Measurements from ENCODE around the gene MCF2L2.

Gene MCF2L2

DNA sequence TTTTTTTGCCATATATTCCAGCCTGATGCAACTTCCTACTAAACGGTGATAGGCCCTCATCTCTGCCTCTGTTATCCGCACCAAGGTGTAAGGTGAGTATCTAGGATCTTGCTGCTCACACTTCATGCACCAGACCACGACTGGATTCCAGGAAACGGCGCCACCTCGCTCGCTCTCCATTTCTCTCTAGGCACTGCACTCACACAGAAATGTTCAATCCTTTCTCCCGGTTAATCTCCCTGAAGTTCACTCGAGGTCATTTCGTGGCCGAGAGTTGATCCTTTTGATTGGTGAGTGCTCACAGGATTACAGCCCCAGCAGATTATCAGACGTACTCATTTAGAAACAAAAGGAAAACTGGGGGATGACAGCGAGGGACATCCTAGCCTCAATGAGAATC, 28.1 kb downstream of the MCF2L2 start:
- in situ Hi-C loops (cut with MboI; ENCODE audit: low sequenced_read_pairs), result no loop called here

DNA sequence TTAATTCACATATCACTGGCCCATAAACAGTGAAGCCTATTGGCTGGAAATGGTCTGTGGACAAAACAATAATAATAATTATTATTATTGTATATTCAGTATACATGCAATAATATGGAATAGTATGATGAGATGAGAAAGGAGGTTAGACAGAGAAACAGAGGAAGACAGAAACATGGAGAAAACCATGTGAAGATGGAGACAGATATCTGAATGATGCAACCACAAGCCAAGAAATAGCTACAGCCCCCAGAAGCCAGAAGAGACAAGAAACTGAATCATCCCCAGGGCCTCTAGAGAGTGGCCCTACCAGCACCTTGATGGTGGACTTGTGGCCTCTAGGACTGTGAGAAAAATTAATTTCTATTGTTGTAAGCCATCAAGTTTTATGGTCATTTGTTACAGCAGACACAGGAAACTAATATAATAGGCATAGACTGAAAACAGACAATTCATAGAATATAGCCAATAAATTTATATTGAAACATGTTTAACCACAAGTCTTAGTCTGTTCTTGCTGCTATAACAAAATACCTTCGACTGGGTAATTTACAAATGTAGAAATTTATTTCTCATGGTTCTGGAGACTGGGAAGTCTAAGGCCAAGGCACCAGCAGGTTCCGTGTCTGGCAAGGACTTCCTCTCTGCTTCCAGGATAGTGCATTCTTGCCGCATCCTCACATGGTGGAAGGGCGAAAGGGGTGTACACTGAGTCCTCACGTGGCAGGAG, 31.6 kb downstream of the MCF2L2 start:
- in situ Hi-C loops (cut with MboI; ENCODE audit: low sequenced_read_pairs), result loop anchor here (25.0 kb wide), 1 partner anchor 685 kb away; no protein-coding TSS in a partner anchor

DNA sequence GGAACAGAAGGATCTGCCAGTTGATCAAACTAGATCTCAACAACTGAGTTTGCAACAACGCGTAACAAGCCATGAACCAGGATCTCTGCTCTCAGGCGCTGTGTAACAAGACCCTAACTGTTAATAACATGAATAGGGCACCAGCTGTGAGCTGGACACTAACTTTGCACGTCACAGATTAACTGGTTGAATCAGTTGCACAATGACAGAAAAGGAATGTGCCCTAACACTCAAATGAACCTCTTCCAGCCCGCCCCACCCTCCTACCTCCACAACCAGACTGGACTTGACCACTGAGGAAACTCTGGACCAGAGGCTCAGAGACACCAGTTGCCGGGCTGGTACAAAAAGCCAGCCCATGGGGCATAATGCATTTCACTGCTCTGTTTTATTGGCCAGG, 34.3 kb downstream of the MCF2L2 start:
- in situ Hi-C loops (cut with MboI; ENCODE audit: low sequenced_read_pairs), result loop anchor here (25.0 kb wide), 1 partner anchor 682 kb away; no protein-coding TSS in a partner anchor

DNA sequence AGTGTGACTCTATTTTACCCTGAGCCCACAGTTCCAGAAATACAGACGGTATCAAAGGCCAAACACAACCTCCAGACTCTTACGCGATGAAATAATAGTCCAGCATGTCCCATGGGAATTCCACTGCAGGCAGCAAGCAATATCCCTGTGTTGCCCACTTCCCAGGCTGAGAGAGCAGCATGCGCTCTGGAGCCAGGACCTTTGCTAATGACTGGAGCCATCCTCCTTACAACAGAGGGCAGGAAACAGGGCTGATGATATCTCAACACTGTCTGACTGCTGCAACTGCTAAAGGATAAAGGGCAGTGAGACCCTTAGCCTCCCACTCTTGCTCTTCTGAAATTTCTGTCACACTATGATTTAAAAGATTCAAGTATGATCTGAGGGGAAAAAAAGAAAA, 34.8 kb downstream of the MCF2L2 start:
- in situ Hi-C loops (cut with MboI; ENCODE audit: low sequenced_read_pairs), result loop anchor here (25.0 kb wide), 1 partner anchor 681 kb away; no protein-coding TSS in a partner anchor

DNA sequence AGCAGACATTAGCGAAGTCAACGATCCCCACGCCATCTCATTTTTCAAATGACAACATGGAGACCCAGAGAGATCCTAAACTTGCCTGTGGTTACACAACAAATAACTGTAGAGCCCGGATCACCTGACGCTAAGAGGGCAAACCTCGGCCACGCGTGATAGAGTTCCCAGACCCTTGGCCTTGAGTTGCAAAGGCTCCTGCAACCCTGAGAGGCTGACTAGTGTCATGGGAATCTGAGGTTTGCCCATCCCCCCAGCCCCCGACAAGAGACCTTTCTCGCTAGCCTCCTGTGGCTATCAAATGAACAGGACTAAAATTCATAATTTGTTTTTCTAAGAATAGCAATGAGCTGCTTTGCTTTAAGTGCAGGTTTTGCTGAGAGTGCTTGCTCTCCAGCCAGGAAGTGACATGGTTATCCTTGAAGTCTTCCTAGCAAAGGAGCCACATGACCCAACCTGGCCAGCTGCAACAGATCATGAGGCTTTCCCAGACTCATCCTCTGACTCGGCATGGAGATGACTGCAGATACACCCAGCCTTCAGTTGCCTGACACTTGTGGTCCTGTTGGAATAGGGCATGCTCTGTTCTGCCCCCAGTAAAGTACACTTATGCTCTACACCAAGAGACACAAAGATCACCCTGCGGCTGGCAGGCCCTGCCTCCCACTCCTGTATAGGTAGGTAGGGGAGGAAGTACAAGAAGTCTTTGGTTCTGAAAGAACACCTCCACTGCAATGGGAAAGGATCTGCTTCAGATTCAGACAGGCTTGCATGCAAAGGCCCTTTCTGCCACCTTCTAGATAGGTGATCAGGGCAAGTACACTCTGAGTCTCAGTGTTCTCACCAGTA, 36.0 kb downstream of the MCF2L2 start:
- in situ Hi-C loops (cut with MboI; ENCODE audit: low sequenced_read_pairs), result loop anchor here (25.0 kb wide), 1 partner anchor 680 kb away; no protein-coding TSS in a partner anchor

DNA sequence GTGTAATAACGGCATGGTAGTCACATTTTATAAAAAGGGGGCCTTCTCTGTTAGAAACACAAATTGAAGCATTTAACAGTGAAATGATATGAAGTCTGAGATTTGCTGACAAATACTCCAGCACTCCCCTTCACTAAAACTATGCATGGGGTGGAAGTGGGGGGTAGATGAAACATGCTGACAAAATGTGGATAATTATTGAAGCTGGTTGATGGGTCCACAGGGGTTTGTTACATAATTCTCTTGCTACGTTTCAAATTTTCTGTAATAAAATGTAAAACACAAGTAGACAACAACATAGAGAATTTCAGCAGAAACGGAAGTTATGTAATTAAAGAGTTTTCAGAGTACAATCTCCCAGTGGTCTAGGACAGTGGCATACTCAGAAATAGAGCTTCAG, 37.0 kb downstream of the MCF2L2 start:
- in situ Hi-C loops (cut with MboI; ENCODE audit: low sequenced_read_pairs), result loop anchor here (25.0 kb wide), 1 partner anchor 679 kb away; no protein-coding TSS in a partner anchor

DNA sequence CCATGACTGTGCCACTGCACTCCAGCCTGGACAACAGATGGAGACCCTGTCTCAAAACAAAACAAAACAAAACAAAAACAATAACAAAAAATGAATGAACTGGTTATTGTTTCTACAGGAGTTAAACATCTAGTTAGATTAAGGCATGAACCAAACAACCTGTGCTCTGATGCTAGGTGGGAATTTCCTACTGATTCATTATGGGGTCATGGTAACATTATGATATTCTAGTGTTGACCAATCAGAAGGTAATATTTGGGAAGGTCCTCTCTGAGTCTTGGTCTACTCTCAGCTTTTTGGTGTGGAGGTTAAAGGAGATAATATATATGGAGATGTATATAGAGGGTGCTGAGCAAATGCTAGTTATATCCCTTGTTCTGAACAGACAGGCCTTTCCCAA, 37.6 kb downstream of the MCF2L2 start:
- in situ Hi-C loops (cut with MboI; ENCODE audit: low sequenced_read_pairs), result loop anchor here (25.0 kb wide), 1 partner anchor 679 kb away; no protein-coding TSS in a partner anchor

DNA sequence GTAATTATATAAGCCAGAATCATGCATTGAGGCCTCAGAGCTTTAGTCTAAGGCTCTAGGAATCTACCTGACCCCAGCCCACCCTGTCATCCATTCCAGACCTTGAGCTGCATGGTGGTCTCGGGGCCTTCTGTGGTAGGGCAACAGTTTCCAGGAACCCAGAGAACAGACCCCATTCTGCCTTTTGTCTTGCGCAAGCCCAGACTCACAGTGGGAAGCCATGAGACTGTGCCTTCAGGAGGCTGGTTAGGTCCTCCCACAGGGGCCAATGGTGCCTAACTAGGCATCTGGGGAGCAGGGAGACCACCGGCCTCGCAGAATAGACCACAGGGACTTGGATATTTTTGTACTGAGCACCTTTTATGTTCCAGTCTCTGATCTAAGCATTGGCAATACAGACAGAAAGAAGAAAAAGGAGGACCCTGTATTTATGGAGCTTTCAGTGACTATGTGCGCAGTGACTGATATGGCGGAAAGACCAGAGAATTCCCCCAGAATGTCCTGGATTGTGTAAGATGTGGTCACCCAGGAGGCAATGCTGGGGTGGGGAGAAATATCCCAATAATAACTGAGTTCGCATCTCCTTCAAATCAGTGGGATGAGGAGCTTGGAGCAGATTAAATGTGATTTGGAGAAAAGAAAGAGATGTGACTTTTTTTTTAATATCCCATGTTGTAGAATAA, 40.1 kb downstream of the MCF2L2 start:
- in situ Hi-C loops (cut with MboI; ENCODE audit: low sequenced_read_pairs), result loop anchor here (5.0 to 25.0 kb wide), 2 partner anchors 201 to 676 kb away; no protein-coding TSS in a partner anchor

DNA sequence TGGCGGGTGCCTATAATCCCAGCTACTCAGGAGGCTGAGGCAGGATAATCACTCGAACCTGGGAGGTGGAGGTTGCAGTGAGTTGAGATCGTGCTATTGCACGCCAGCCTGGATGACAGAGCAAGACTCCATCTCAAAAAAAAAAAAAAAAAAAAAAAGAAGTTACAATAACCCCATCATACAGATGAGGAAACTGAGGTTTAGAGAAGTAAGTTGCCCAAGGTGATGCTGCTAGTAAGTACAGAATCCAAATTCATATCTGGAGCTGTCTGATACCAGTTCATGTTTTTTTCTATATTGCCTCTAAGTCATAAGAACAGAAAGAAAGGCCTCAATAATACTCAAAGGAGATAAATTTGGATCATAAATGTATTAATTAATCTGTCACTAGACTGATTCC, 40.6 kb downstream of the MCF2L2 start:
- in situ Hi-C loops (cut with MboI; ENCODE audit: low sequenced_read_pairs), result loop anchor here (5.0 to 25.0 kb wide), 2 partner anchors 200 to 675 kb away; no protein-coding TSS in a partner anchor

DNA sequence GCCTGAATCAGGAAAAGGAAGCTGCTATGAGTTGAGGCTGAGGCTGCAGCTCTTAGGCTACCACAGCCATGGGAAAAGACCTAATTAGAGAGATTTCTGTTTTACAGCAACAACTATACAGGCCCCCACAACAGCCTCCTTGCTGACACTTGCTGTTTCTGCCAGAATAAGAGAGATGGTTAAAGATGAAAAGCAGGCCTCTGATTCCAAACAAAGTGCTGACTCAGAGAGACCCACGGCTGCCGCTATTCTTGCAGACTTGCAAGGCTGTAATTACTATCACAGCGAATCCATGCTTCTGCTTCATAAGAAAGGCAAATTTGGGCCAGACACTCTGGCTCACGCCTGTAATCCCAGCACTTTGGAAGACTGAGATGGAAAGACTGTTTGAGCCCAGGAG, 41.8 kb downstream of the MCF2L2 start:
- in situ Hi-C loops (cut with MboI; ENCODE audit: low sequenced_read_pairs), result loop anchor here (5.0 to 25.0 kb wide), 2 partner anchors 199 to 674 kb away; no protein-coding TSS in a partner anchor

DNA sequence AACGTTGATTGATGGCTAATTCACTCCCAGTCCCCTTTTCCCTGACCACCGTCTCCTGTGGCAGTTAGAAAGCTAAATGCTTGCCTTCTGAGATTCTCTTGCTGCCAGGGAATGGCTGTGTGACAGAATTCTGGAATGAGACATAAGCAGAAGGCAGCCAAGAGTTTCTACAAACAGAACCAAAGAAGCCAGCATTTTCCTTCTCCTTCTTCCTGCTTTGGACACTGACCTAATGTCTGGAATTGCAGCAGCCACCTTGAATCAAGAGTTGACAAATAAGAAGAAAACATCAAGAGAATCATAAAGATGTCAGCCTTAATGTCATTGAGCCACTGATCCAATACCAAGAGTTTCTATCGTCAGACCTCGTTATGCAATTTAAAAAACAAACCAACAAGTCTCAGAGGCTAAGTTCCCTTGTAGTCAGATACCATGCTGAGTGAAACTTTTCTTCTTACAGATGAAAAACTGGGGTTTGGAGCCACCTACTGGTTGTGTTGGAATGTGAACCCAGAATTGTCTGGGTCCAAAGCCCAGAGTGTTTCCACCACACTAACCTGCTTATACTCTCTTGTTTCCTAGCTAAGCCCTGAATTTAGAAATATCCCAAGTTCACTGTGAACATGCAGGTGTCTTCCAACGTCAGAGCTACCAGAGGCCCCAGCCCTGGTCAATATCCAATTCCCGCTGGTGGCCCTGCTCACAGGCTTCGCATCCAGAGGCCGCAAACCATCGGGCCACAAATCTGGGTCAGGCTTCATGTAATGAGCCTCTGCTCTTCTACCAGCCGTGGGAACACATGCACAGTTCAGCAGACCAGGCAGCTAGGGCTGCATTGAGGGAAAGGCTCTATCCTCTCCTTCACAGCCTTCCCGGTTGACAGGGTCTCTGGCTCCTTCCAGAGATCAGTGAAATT, 42.5 kb downstream of the MCF2L2 start:
- in situ Hi-C loops (cut with MboI; ENCODE audit: low sequenced_read_pairs), result loop anchor here (5.0 to 25.0 kb wide), 2 partner anchors 199 to 674 kb away; no protein-coding TSS in a partner anchor

DNA sequence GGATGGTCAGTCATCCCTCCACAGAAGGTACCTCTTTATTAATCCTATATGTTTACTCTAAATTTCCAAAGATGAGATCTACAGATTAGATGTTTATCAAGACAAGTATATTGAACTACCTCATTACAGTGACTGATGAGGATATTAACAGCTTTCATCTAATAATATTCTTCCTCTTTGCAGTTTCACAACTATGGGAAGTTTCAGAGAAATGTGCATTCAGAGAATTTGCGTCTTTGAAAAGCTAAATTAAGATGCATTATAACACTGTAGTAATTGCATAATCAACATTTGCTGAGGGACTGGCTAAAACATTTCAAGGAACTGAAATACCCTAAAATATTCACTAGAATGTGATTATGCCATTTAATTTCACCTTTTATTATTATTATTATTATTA, 46.7 kb downstream of the MCF2L2 start:
- in situ Hi-C loops (cut with MboI; ENCODE audit: low sequenced_read_pairs), result loop anchor here (5.0 to 25.0 kb wide), 2 partner anchors 254 to 669 kb away; no protein-coding TSS in a partner anchor

DNA sequence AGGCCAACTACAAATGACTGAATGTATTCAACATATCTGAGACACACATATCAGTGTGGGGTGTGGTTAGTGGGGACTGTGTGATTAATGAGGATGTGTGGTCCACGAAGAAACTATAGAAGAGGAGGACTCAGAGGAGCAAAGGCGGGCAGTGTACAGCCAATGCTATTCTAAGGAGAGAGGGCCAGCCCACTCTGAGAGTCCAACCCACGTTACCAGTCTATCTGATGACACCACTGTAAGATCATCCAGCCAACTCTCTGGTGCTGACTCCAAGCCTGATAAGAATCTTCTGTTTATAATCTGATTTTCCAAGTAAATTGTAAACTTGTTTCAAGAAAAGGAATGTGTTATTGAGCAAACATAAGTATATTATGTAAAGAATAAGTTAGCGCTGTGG, 47.2 kb downstream of the MCF2L2 start:
- in situ Hi-C loops (cut with MboI; ENCODE audit: low sequenced_read_pairs), result loop anchor here (5.0 to 25.0 kb wide), 2 partner anchors 254 to 669 kb away; no protein-coding TSS in a partner anchor

DNA sequence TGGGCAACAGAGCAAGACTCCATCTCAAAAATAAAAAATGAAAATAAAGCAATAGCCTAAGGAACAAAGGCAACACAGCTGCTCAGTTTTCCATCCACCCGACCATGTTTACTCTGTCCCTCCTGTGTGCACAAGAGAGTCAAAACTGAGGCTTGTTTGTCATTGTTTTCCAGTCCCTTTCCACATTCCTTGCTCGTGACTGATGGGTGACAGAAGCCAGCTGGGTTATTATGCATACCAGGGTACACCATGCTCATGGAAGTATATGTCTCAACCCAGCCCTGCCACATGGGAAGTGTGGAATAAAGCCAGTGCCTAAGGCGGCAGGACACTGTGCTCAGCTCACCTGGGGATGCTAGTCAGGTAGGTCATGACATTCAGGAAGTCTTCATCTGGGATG, 49.5 kb downstream of the MCF2L2 start:
- in situ Hi-C loops (cut with MboI; ENCODE audit: low sequenced_read_pairs), result loop anchor here (25.0 kb wide), 1 partner anchor 667 kb away; no protein-coding TSS in a partner anchor

DNA sequence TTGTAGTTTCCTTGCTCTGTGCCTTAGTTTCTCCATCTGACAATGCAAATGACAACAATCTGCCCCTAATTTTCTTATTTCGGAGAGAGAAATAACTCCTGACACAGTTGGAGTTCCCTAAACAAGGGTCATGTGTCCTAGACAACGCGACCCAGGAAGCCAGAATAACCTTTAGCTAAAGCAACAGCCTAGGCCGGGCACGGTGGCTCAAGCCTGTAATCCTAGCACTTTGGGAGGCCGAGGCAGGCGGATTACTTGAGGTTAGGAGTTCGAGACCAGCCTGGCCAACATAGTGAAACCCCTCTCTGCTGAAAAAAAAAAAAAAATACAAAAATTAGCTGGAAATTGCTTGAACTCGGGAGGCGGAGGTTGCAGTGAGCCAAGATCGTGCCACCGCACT, 49.9 kb downstream of the MCF2L2 start:
- in situ Hi-C loops (cut with MboI; ENCODE audit: low sequenced_read_pairs), result loop anchor here (25.0 kb wide), 1 partner anchor 666 kb away; no protein-coding TSS in a partner anchor

DNA sequence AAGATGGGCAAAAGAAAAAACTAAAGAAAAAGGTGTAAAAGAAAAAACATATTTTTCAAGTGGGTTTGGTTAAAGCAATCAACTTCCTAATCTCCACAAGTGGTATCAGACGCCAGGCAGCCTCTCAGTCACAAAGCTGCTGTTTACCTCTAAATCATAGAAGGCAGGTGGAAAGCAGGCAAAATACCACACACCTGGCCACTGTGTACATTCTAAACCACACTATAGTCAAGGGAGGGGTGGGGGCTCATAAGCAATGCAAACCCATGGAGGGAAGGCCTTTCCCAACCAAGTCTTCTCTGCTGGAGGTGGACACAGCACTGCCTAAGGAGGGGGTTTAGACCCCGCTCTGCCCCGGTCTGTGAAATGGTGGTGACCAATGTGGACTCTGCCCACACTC, 50.4 kb downstream of the MCF2L2 start:
- in situ Hi-C loops (cut with MboI; ENCODE audit: low sequenced_read_pairs), result loop anchor here (25.0 kb wide), 1 partner anchor 666 kb away; no protein-coding TSS in a partner anchor

DNA sequence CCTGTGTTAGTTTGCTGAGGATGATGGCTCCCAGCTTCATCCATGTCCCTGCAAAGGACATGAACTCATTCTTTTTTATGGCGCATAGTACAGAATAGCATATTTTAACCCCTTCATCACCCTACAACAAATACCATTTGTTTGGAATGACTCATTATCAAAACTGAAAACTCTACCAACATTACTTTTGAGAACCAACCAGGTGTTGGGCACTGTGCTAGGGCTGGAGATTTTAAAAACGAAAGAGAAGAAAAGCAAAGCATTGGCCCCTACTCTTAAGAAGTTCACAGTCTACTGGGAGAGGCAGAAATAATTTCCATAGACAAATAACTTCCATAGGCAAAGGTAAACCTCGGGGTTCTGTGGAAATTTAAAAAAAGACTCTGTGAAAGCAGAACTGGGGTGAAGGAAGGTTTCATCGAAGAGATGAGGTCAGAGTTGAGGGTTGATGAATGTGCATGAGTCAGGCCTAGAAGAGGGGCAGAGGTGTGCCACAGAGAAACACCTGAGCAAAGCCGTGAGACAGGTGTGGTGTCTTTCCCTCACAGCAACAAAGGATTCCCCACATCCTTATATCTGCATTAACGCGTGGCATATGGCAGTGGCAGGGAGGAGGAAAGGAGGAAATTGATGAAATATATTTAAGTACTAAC, 51.0 kb downstream of the MCF2L2 start:
- in situ Hi-C loops (cut with MboI; ENCODE audit: low sequenced_read_pairs), result loop anchor here (25.0 kb wide), 1 partner anchor 665 kb away; no protein-coding TSS in a partner anchor

DNA sequence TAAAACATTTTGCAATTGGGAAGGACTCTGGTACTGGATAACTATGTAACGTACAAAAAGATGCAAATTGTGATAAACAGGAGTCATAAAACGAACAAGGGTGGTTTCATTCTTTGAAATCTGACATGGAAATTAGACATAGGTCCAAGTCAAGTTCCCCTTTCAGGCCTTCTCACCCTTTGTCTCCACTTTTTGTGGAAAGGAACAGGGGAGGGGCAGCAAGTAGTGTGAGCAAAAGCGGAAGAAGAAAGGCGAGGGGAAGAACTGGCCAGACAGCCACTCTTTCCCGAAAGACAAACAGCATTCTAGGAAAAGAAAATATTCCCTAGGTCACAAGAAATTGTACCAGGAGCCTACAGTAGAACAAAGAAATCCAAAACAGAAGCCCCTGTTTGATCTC, 52.6 kb downstream of the MCF2L2 start:
- in situ Hi-C loops (cut with MboI; ENCODE audit: low sequenced_read_pairs), result loop anchor here (25.0 kb wide), 1 partner anchor 663 kb away; no protein-coding TSS in a partner anchor

DNA sequence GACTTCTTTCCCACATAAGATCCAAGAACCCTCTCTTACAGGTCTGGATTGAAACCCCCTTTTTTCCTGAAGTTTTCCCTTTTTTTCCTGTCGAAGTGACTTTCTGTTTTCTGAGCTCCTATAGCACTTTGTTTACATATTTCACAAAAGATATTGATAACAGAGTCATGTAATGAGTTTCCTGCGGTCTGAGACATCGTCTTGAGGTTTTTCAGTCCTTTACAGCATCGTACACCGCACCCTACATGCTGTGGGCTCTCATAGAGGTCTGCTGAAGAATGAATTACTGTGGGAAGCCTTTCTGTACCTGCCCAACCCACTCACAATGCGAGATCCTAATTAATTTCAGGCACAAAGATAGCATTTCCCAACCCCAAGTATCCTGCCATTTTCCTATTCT, 53.1 kb downstream of the MCF2L2 start:
- in situ Hi-C loops (cut with MboI; ENCODE audit: low sequenced_read_pairs), result loop anchor here (25.0 kb wide), 1 partner anchor 663 kb away; no protein-coding TSS in a partner anchor

Measured in HL-60/S4 (cell line).